Neural cell (in vitro differentiated cells): ENCODE results near the gene COX4I1.

ENCODE experiments used
- CTCF ChIP-seq: fragments of 450-650 bp; IDR thresholded peaks from 2 replicates; pipeline ENCODE4 v1.5.1; 2014; ENCODE audit warnings: antibody characterized with exemption, mild to moderate bottlenecking, moderate library complexity; ENCODE audit not compliant: poor library complexity, severe bottlenecking
- EZH2 ChIP-seq: fragments of 200-600, 300-800 bp; shearing (Covaris generic), sonication (generic); IDR thresholded peaks from 2 replicates; pipeline ENCODE4 v1.6.1; 2014; ENCODE audit warnings: antibody characterized with exemption, low read length, borderline replicate concordance, mild to moderate bottlenecking; ENCODE audit not compliant: insufficient read depth, poor library complexity, severe bottlenecking
- RAD21 ChIP-seq: fragments of 450-650 bp; conservative IDR thresholded peaks from 2 replicates; pipeline ENCODE4 v1.6.1; 2014; ENCODE audit warnings: antibody characterized with exemption, mild to moderate bottlenecking, moderate library complexity

- no peak for TF ChIP-seq CTCF
- TF ChIP-seq RAD21 = no peak
- no peak for TF ChIP-seq EZH2
These were observed 7.0 kb downstream of the COX4I1 start for GRCh38 chr16:85806539-85806938.
